ENCODE measurements around the gene NBDY.
"Not testable (repeated sequence)": the region's sequence is repeated elsewhere in the genome, so short reads cannot be mapped to it uniquely, and the experiment has no call there.

The NBDY gene

DNA sequence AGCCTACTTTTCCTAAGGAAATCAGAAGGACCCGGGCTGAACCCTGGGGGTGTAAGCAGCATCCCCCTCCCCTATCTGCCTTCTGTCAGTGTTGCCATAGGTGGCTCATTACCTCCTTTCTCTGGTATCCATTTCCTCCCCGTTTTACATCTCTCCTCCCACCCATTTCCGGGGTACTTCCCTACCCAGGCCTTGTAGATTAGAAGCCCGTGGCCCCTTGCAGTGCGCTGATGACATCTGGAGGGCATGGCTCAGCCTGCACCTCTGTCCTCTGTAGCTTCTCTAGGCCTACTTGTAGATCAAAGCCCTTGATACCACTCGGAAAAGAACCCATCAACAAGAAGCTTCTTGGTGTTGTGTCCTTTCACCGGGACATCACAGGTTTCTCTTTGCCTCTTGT is 71.8 kb downstream of the NBDY start:
- ChIA-PET POLR2A (ENCODE audit: low non-redundant PET) (no interaction called here), CTCF (no interaction called here)
- no peak overlapping the region for H3K27ac ChIP-seq
- DNase-seq (ENCODE audit: low spot score) = no peak
- TF ChIP-seq, protein P1, sequence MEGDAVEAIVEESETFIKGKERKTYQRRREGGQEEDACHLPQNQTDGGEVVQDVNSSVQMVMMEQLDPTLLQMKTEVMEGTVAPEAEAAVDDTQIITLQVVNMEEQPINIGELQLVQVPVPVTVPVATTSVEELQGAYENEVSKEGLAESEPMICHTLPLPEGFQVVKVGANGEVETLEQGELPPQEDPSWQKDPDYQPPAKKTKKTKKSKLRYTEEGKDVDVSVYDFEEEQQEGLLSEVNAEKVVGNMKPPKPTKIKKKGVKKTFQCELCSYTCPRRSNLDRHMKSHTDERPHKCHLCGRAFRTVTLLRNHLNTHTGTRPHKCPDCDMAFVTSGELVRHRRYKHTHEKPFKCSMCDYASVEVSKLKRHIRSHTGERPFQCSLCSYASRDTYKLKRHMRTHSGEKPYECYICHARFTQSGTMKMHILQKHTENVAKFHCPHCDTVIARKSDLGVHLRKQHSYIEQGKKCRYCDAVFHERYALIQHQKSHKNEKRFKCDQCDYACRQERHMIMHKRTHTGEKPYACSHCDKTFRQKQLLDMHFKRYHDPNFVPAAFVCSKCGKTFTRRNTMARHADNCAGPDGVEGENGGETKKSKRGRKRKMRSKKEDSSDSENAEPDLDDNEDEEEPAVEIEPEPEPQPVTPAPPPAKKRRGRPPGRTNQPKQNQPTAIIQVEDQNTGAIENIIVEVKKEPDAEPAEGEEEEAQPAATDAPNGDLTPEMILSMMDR (conservative IDR thresholded peaks at IDR 0.05; ENCODE audit: low read depth) = no peak

DNA sequence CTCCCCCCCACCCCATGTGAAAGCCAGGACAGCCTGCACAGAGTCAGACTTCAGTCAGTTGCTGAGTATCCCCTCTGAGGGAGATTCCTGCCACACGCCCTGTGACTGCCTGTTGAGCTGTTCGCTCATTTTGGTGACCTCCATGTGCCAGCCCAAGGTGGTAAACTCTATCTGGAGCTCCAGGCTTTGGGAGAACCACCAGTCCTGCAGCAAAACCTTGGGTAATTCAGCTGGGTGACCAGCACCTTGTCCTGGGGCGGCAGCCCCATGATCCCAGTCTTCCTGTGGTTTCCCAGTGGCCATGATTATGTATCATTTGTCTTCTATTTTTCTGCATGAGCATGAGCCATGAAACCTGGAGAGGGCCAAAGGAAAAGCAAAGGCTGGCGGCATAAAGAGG is 73.4 kb downstream of the NBDY start:
- no peak for DNase-seq (ENCODE audit: low spot score)
- H3K27ac ChIP-seq = no peak overlapping the region
- ChIA-PET CTCF (interaction anchor here (0.6 to 0.7 kb wide), 3 partner anchors 8 to 415 kb away, joined by 3 to 4 read pairs (median 3); no protein-coding TSS in a partner anchor), POLR2A (ENCODE audit: low non-redundant PET) (no interaction called here)
- TF ChIP-seq, protein P1 (conservative IDR thresholded peaks at IDR 0.05; ENCODE audit: low read depth) = no peak

DNA sequence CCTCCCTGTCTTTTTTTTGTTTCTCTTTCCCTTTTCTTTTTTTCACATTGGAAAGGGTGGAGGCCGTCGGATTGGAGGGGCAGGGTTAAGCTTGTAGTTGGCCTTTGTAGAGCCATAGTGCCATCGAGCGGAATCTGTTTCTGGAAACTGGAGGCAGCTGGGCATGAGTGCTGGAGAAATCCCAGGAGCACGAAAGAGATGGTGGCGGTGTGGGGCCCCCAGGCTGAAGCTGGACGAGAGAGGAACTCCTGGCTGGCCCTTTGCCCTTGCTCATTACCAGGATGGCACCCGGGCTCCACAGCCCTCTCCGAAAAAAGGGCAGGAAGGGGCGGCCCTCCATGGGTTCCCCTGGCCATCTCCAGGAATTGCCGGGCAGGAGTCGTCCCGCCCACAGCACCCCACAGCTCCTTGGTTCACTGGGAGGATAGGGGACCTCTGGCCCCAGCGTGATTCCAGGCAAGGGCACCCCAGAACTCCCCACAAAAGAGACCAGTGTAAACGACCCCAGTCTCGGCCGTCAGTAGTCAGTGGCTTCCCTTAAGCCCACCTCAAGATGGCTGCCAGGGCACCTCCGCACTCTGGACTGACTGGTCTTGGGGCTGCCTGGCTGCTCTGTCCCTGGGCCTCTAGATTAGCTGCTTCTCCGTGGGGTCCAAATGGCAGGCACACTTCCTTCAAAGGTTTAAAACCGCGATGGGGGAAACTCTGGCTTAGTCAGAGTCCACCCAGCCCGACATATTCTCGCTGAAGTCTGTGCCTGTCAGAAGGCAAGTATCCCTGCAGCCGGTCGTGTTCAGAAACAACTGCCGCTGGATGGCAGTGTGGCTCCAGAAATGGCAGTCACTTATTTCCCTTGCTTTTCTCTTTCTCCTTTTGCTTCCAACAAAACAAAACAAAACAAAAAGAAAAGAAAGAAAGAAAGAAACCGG is 74.1 kb downstream of the NBDY start:
- no peak overlapping the region; the same call in 1 of the 2 replicates for H3K27ac ChIP-seq

DNA sequence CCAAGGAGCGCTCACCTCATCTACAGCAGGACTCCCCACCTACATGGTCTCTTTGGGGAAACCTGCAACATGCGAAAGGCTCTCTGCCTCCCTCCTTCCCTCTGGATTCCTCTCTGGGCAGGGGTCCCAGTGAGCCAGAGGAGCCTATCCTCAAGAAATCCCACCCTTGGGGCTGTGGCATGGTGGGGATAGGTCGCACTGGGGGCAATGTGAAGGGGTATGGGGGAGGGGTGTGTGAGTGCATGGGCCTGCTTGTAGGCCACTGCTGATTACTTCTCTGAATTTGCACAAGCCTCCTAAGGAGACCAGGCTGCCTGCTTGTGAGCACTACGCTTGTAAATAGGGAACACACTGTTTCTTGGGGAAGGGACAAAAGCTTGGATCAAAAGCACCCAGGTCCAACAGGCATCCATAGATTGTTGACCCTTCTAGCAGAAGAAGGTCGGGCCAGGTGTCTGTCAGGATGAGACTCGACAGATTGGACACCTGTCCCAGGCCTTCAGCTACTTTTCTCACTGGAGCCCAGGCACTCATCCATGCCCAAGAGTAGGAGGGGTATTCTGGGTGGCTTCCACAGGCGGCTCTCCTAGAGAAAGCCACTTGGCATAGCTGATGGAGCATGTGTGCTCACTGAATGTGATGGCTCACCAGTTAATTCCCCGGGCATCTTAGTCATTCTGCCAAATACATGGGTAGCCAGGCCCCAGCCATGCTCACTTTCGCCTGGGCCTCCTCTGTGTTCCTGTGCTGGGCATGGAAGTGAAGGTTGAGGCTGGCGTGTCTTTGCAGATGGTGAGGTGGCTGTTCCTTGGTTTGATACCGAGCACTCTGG is 75.0 kb downstream of the NBDY start:
- POLR2A ChIA-PET (ENCODE audit: low non-redundant PET) = no interaction called here
- TF ChIP-seq, protein P1 (conservative IDR thresholded peaks at IDR 0.05; ENCODE audit: low read depth) = no peak; the same call in 1 of the 2 replicates
- no peak overlapping the region; the same call in 1 of the 2 replicates for H3K27ac ChIP-seq
- DNase-seq (ENCODE audit: low spot score) = no peak
- CTCF ChIA-PET = interaction anchor here (0.6 kb wide), 1 partner anchor 272 kb away, joined by 3 read pairs; no protein-coding TSS in a partner anchor

More for the DNA sequence above, 74.1 kb downstream of the NBDY start:
- ChIA-PET POLR2A (ENCODE audit: low non-redundant PET) (no interaction called here), CTCF (interaction anchor here (0.6 to 0.7 kb wide), 3 partner anchors 8 to 414 kb away, joined by 3 to 4 read pairs (median 3); no protein-coding TSS in a partner anchor)
- no peak for DNase-seq (ENCODE audit: low spot score)
- TF ChIP-seq, protein P1 (conservative IDR thresholded peaks at IDR 0.05; ENCODE audit: low read depth) = peak; percentile 32

DNA sequence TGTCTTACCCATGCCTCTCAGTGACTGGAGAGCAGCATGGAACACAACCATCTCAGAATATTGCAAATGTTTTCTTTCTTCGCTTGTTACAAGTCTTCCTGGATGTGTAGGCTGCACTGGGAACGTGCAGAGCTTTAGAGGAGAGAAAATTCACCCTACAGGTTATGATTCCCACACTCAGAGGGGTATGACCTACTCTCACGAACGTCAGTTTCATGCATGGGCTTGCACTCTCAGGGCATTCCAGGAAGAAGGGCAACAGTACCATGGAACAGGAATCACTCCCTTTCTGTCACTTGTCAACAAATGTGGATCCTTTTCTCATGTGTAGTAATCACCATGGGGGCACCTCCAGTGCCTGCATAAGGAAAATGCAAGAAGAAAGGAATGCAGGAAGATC is 75.8 kb downstream of the NBDY start:
- TF ChIP-seq, protein P1 (conservative IDR thresholded peaks at IDR 0.05; ENCODE audit: low read depth) = no peak
- no peak overlapping the region for H3K27ac ChIP-seq
- POLR2A ChIA-PET (ENCODE audit: low non-redundant PET) = no interaction called here
- DNase-seq (ENCODE audit: low spot score) = no peak
- CTCF ChIA-PET = no interaction called here

DNA sequence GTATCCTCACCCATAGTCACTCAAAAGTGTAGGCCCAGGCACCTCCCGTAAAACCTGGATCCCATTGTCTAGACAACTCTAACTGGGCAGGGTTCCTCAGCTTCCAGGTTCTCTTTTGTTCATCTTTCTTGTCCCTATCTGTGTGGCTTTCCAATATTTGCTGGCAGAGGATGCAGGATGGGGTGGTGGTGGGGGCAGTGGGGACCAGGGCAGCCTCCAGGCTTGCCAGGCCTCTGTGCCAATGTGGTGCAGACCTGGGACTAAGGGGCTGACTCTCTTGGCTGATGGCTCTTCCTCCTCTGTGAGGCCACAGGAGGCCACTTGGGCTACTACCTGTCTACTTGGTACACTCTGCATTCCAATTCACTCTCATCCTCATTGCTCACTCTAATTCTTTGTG is 76.4 kb downstream of the NBDY start:
- DNase-seq (ENCODE audit: low spot score) = no peak
- CTCF ChIA-PET = no interaction called here
- TF ChIP-seq, protein P1 (conservative IDR thresholded peaks at IDR 0.05; ENCODE audit: low read depth) = no peak
- POLR2A ChIA-PET (ENCODE audit: low non-redundant PET) = no interaction called here
- no peak overlapping the region for H3K27ac ChIP-seq

DNA sequence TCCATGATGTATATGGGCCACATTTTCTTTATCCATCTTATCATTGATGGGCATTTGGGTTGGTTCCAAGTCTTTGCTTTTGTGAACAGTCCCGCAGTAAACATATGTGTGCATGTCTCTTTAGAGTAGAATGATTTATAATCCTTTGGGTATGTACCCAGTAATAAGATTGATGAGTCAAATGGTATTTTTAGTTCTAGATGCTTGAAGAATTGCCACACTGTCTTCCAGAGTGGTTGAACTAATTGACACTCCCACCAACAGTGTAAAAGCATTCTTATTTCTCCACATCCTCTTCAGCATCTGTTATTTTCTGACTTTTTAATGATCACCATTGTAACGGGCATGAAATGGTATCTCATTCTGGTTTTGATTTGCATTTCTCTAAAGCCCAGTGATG is 77.1 kb downstream of the NBDY start:
- POLR2A ChIA-PET (ENCODE audit: low non-redundant PET); DNase-seq (ENCODE audit: low spot score); CTCF ChIA-PET; H3K27ac ChIP-seq: not testable (repeated sequence)

All from RWPE1 (cell line).